Renal pelvis (tissue), 4 donors: ENCODE data around the gene KRTAP10-6. TPM values are rescaled to one million over a fixed set of nuclear protein-coding genes. Genes with fewer than 3 reads are reported as not detected.
"Not testable (repeated sequence)": the region's sequence is repeated elsewhere in the genome, so short reads cannot be mapped to it uniquely, and the experiment has no call there.

Experiments
- DNase-seq: peaks from one replicate; pipeline ENCODE4 v3.0.0-alpha.2; 2013
- polyA plus RNA-seq, 3 donors: library from polyadenylated mRNA; unstranded; fragments of 120-200 nt; gene quantifications; one replicate each; pipeline ENCODE4 v1.2.1, GENCODE V29; 2013; ENCODE audit not compliant: insufficient read length in 3 of 3

Gene KRTAP10-6
- polyA plus RNA-seq, 3 donors = not detected

GRCh38 chr21:44558695-44559094 is 33.6 kb downstream of the KRTAP10-6 start, which contains the start of gene KRTAP10-3:
Gene KRTAP10-3 (minus strand): TSS chr21:44558795. CDS start chr21:44558715, 80 bp downstream.
- no peak for DNase-seq

- not testable (repeated sequence) for DNase-seq
These were observed 34.0 kb downstream of the KRTAP10-6 start for GRCh38 chr21:44558329-44558675.

- no peak for DNase-seq
These were observed 34.6 kb downstream of the KRTAP10-6 start for GRCh38 chr21:44557491-44558328.

GRCh38 chr21:44556879-44557278 is 35.4 kb downstream of the KRTAP10-6 start:
- DNase-seq = no peak

GRCh38 chr21:44555200-44555875 is 37.0 kb downstream of the KRTAP10-6 start:
- DNase-seq = no peak

- DNase-seq = no peak
These were observed 39.6 kb downstream of the KRTAP10-6 start for GRCh38 chr21:44552681-44553080.

- no peak for DNase-seq
These were observed 40.2 kb downstream of the KRTAP10-6 start for GRCh38 chr21:44552136-44552535.

- no peak for DNase-seq
These were observed 40.9 kb downstream of the KRTAP10-6 start, which contains the start of gene KRTAP10-2 for GRCh38 chr21:44551340-44551961. Gene KRTAP10-2 (minus strand): TSS chr21:44551505. CDS start chr21:44551458, 47 bp downstream.

- DNase-seq = no peak
These were observed 41.5 kb downstream of the KRTAP10-6 start for GRCh38 chr21:44550807-44551206.

- not testable (repeated sequence) for DNase-seq
These were observed 42.0 kb downstream of the KRTAP10-6 start for GRCh38 chr21:44550285-44550684.

GRCh38 chr21:44549525-44550211 is 42.6 kb downstream of the KRTAP10-6 start:
- no peak for DNase-seq

GRCh38 chr21:44548922-44549321 is 43.4 kb downstream of the KRTAP10-6 start:
- no peak for DNase-seq

- DNase-seq = no peak
These were observed 43.9 kb downstream of the KRTAP10-6 start for GRCh38 chr21:44548381-44548780.

GRCh38 chr21:44547656-44548331 is 44.5 kb downstream of the KRTAP10-6 start:
- no peak for DNase-seq

- no peak for DNase-seq
These were observed 47.7 kb downstream of the KRTAP10-6 start for GRCh38 chr21:44544566-44544965.

- no peak for DNase-seq
These were observed 49.6 kb downstream of the KRTAP10-6 start for GRCh38 chr21:44542716-44543115.

Other genes starting within 250 kb of the KRTAP10-6 start
- gene TRPM2, start 238.9 kb downstream of the KRTAP10-6 start, polyA plus RNA-seq = 1 to 10 TPM in 2 of 3 donors, under 1 TPM in 1; 0.98 to 1.3 (median 1.2) TPM
- gene LRRC3, start 137.0 kb downstream of the KRTAP10-6 start, polyA plus RNA-seq = 1 to 10 TPM; 4.6 to 5.6 (median 5.2) TPM
- gene KRTAP10-1, start 52.3 kb downstream of the KRTAP10-6 start, polyA plus RNA-seq = not detected
- gene KRTAP10-2, start 41.0 kb downstream of the KRTAP10-6 start, polyA plus RNA-seq = not detected
- not detected for gene KRTAP10-3, start 33.7 kb downstream of the KRTAP10-6 start, polyA plus RNA-seq
- gene KRTAP10-4, start 18.8 kb downstream of the KRTAP10-6 start, polyA plus RNA-seq = not detected
- not detected for gene KRTAP10-5, start 11.9 kb downstream of the KRTAP10-6 start, polyA plus RNA-seq
- not detected for gene KRTAP10-7, start 8.1 kb upstream of the KRTAP10-6 start, polyA plus RNA-seq
- gene KRTAP10-8, start 19.6 kb upstream of the KRTAP10-6 start, polyA plus RNA-seq = not detected
- gene KRTAP10-9, start 34.6 kb upstream of the KRTAP10-6 start, polyA plus RNA-seq = not detected
- gene KRTAP10-10, start 44.9 kb upstream of the KRTAP10-6 start, polyA plus RNA-seq = not detected
- not detected for gene KRTAP10-11, start 53.9 kb upstream of the KRTAP10-6 start, polyA plus RNA-seq
- not detected for gene KRTAP12-4, start 62.2 kb upstream of the KRTAP10-6 start, polyA plus RNA-seq
- gene KRTAP12-3, start 65.4 kb upstream of the KRTAP10-6 start, polyA plus RNA-seq = not detected
- gene KRTAP12-2, start 74.4 kb upstream of the KRTAP10-6 start, polyA plus RNA-seq = not detected
- gene KRTAP12-1, start 89.7 kb upstream of the KRTAP10-6 start, polyA plus RNA-seq = not detected
- not detected for gene KRTAP10-12, start 104.7 kb upstream of the KRTAP10-6 start, polyA plus RNA-seq
- gene TSPEAR, start 119.1 kb upstream of the KRTAP10-6 start, polyA plus RNA-seq = 1 to 10 TPM in 2 of 3 donors, under 1 TPM in 1; 0.95 to 1.1 (median 1.0) TPM
- 100 to 1,000 TPM in 2 of 3 donors, 10 to 100 TPM in 1; 63.5 to 144 (median 125) TPM for gene UBE2G2, start 209.3 kb upstream of the KRTAP10-6 start, polyA plus RNA-seq
- gene SUMO3, start 225.6 kb upstream of the KRTAP10-6 start, polyA plus RNA-seq = 100 to 1,000 TPM; 101 to 116 (median 106) TPM